Jurkat, Clone E6-1 (cell line): ENCODE results near the gene RPL35.
"Not testable (repeated sequence)": the region's sequence is repeated elsewhere in the genome, so short reads cannot be mapped to it uniquely, and the experiment has no call there.

Experiments
- DNase-seq: peaks from one replicate; pipeline ENCODE4 v3.0.0-alpha.2; 2011; ENCODE audit warnings: low read depth, low spot score
- H3K4me3 ChIP-seq: 2 replicates; pipeline ENCODE4 v1.5.1; 2011; ENCODE audit warnings: mild to moderate bottlenecking, low read length, control low read depth, moderate library complexity

Gene RPL35

DNA sequence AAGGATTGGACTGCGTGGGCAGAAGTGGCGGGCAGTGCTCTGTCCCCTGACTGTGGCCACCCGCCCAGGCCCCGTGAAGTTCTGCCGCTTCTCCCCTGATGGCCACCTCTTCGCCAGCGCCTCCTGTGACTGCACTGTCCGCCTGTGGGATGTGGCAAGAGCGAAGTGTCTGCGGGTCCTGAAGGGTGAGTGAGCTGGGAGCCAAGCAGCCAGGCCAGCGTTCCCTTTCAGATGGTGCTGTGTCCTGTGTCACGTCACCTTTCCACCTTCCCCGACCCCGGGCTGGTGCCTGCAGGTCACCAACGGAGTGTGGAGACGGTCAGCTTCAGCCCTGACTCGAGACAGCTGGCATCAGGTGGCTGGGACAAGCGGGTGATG, 6.2 kb downstream of the RPL35 start:
- DNase-seq: no peak

DNA sequence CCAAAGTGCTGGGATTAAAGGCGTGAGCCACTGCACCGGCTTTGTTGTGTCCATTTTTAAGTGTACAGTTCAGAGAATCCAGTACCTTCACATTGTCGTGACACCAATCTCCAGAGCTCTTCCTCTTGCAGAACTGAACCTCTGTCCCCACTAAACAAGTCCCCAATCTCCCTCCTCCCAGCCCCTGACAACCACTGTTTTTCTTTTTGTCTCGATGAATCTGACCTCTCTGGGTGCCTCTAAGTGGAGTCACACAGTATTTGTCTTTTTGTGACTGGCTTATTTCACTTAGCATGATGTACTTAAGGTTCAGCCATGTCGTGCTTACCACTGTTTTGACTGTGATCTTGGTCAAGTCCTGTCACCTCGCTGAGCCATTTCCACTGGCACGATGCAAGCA, 6.9 kb downstream of the RPL35 start:
- no peak overlapping the region for H3K4me3 ChIP-seq
- DNase-seq: no peak

More for the DNA sequence above, 6.2 kb downstream of the RPL35 start:
- no peak overlapping the region for H3K4me3 ChIP-seq

DNA sequence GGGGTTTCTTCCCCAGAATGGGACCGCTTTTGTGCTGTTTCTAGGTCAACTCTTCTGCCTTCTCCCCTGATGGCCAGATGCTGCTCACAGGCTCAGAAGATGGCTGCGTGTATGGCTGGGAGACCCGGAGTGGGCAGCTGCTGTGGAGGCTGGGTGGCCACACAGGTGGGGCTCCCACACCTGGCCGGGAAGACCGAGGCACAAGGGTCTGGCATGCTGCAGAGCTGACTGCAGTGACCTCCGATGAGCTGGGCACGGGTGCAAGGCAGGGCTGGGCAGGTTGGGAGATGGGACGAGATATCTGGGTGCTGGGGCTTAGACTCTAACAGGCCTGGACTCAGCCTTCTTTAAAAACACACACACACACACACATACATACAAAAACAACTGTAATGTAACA, 7.6 kb downstream of the RPL35 start:
- DNase-seq: no peak
- H3K4me3 ChIP-seq: no peak overlapping the region

DNA sequence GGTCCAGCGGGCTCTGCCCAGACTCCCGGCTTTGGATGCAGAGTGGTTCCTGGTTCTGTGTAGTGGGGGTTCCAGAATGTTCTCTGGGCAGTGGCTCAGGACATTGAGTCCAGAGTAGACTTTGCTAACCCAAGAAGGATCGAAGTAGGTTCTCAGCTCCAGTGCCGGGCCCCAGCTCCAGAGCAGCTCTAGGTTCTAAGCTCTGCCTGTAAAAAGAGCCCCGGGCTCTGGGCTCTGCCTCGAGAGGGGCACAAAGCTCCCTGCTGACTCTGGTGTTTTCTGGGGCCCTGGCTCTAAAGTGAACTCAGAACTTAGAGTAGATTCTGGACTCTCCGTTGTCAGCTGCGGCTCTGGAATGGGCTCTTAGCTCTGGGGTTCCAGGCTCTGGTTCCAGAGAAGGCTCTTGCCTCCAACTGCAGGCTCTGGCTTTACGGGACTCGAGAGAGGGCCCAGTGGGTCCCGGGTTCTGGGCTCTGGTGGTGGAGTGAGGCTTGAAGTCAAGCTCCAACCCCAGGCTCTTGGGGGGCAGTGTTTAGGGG, 8.1 kb downstream of the RPL35 start:
- no peak overlapping the region for H3K4me3 ChIP-seq
- DNase-seq: no peak

DNA sequence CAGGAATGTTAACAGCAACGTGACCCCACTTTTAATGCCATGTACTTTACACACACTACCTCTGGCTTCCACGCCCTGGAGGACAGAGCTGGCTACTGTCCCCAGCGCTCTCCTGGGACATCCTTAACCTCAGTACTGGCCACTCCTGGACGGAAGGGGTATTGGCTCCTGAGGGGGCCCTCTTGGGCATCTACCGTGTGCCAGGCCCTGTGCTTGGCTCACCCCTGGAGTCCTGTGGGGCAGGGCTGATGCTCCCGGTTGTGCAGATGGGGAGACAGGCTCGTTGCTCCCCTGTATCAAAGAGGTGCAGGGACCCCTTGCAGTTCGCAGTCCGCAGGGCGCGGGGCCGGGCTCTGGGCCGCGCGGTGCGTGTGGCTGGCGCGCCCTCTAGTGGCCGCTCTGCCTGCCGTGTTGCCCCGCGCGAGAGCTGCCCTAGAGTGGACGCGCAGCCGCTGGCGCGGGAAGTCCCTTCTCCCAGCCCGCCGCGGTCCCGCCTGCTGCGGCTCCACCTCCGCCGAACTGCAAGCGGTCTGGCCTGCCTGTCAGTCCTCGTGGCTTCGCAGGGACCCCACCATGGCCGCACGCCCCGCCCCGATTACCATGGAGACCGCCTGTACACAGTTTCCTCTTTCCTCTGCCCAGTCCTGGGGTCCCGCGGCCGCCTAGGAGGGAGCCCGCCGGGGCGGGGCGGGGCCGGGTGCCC, 8.8 kb downstream of the RPL35 start, which contains the start of gene WDR38:
WDR38 (plus strand) TSS at position 632 of the 703 bp plus-strand sequence. CDS start 72 bp downstream, outside the sequence.
- H3K4me3 ChIP-seq: peak within 1 kb of the TSS; percentile 46
- DNase-seq: peak; percentile 27

DNA sequence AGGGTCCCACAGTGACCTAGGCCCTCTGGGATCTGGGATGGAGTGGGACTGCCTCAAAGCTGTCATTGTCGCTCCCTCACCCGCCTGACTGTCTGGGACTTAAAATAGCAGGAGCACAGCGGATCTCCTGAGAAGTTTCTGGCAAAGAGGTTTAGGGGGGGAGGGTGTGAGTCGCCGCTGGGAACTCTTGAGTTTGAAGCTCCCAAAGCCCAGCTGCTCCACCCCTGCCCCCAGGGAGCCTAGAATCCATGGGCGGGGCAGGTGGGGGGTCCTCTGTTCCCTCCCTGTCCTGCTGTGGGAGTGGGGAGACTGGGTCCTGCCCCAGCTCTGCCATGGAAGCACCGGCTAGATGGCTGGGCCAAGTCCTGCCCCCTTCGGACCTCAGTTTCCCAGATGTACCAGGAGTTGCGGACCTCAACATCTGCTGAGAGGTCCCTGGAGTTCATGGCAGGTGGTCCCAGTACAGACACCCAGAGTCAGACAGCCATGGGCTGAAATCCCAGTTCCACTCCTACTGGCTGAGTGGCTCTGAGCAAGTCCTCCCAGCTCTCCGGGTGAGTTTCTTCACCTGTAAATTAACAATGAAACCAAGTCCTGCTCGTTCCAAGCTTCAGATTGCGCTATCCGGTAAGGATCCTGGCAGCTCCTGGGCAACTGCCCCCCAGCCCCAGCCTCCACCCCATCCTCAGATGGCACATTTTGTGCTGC, 9.5 kb downstream of the RPL35 start:
- DNase-seq: no peak
- peak overlapping the region; percentile 46 for H3K4me3 ChIP-seq

DNA sequence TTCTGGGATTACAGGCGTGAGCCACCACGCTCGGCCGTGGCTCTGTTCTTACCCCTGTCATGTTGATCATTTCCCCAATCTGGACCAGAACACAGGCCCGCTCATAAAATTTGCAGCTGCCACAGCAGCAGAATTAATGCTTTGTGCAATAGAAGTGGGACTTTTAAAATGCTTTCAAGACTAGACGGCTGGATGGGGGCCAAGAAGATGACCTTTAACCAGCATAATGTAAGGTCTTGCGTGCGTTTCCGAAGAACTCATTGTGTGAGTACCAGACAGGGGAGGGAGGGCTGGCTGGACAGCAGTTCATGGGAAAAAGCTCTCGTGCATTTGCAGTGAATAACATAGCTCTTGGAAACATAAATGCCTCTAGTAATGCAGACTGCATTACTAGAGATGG, 12.0 kb downstream of the RPL35 start:
- H3K4me3 ChIP-seq: no peak overlapping the region
- DNase-seq: no peak

DNA sequence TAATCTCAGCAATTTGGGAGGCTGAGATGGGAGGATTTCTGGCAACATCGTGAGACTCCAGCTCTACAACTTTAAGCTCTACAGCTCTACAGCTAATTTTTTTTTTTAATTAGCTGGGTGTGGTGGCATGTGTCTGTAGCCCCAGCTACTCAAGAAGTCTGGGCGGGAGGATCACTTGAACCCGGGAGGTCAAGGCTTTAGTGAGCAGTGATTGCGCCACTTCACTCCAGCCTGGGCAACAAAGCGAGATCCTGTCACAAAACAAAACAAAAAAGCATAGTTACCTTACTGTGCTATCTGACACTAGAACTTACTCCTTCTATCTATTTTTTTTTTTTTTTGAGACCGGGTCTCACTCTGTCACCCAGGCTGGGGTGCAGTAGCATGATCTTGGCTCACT, 14.8 kb downstream of the RPL35 start:
- no peak for DNase-seq
- no peak overlapping the region for H3K4me3 ChIP-seq

DNA sequence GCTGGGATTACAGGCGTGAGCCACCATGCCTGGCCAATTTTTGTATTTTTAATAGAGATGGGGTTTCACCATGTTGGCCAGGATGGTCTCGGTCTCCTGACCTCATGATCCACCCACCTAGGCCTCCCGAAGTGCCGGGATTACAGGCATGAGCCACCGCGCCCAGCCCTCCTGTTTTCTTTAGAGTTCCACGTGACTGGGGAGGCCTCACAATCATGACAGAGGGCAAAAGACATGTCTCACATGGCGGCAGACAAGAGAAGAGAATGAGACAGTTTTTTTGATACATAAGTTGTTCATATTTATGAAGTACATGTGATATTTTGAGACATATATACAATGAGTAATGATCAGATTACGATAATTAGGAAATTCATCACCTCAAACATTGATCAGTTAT, 15.3 kb downstream of the RPL35 start:
- DNase-seq, H3K4me3 ChIP-seq: not testable (repeated sequence)

DNA sequence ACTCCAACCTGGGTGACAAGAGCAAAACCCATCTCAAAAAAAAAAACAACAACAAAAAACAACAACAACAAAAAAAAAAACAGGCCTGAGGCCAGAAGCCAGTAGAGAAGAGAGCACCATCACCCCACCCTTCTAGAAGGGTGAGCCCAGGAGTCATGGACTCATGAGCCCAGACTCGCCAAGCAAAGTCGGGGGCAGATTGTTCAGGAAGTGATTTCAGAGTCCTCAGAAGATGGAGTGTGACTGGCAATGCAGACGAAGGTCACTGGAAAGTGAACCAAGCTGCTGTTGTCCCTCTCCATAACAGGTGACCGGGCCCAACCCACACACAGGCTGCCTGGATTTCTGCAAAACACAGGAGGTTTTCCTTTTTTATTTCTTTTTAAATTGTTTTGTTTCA, 17.5 kb downstream of the RPL35 start:
- no peak for DNase-seq
- no peak overlapping the region for H3K4me3 ChIP-seq

DNA sequence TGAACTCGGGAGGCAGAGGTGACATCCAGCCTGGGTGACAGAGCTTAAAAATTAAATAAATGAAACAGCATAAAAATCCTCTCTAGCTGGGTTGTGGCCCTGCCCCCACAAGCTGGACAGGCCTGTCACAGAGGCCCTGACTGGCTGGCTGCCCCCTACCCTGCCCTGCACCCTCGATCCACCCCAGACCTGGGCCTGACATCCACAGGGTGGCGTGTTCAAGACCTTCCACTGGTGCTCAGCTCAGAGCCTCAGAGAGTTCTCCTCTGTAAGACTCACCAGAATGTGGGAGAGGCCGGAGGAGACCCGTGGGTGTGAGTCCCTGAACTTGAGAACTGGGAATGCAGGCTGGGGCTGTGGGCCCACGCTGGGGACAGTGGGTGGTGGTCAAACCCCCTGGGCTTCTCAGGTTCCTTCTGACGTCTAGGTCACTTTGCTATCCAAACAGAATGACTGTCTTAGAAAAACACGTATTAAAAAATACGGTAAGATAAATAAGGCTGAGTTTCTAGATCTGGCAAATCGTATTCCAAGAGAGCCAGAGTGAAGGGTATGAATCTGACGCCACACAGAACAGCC, 18.2 kb downstream of the RPL35 start:
- DNase-seq: no peak
- H3K4me3 ChIP-seq: no peak overlapping the region

DNA sequence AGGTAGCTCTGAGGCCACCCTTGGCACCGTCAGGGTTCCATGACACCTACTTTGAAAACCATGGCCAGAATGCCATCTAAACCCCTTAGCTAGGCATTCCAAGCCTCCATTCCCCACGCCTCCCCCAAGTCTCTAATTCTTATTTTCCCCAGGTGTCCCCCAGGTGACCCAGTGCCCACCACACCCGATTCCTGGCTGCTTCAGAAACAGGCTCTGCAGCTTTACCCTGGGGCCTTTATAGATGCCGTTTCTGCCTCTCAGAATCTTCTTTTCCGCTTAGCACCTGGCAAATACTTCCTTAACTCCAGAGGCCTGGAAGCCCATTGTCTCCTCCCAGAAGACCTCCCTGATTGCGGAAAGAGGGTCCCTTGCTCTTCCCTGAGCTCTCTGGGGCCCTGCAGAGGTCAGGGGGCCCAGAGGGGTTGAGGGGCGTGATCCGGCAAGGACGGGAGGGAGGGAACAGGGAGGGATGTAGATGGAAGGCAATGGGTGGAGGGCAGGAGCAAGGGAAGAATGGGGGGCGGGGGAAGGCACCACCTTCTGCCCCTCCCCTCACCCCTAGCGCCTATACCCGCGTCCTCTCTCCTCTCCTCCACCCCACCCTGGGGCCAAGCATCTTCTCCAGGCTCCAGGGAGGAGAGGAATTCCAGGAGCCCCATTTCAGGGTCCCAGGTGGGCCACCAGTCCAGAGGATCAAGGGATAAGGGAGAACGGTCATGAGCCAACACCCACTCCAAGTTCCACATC, 20.5 kb downstream of the RPL35 start:
- no peak overlapping the region for H3K4me3 ChIP-seq
- DNase-seq: no peak

DNA sequence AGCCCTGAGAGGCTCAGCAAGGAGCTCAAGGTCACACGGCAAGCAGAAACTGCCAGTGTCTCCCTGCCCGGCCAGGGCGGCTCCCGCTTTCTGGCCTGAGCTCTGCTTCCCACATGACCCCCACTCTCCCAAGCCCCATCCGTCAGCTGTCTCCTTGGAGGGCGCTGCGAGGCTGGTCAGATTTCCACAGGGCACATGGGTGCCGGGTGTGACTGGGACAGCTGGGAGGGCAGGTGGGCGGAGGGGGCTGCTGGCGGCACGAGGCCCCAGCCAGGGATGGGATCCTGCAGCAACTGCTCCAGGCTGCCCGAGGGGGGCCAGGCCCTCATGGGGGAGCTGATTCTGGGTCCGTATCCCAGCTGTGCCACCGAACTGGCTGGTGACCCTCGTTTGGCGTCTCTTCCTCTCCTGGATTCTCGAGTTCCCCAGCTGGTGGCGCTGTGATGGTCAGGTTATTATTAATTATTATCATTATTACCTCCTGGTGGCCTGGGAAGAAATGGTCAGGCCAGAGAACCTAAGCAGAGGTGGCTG, 21.4 kb downstream of the RPL35 start:
- no peak overlapping the region for H3K4me3 ChIP-seq
- DNase-seq: no peak

DNA sequence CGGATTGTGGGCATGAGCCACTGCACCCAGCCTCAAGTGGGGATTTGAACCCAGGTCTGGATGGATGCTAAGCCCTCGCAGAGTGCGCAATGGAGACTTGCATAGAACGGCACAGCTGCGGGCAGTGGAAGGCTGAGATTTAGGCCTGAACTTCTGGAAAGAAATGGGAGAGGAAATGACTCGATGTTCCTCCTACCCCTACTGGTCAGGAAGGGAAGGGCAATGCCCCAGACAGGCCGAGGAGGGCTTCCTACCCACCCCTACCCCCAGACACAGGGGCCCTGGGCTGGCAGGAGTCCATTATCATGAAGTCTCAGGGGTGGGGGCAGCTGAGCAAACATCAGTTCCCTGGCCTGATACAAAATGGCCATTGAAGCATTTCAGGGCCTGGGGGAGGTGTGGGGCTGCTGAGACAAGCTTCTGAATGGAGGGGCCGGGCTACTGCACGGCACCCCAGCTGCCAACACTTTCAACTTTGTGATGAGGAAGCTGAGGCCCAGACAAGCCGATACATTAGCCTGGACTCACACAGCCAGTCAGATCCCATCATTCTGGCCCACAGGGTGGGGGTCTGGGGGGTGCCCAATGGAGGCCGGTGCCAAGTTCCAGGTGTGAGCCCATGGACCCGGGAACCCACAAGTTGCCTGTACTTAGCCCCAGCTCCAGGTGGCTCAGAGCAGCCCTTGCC, 22.0 kb downstream of the RPL35 start:
- no peak overlapping the region for H3K4me3 ChIP-seq
- no peak for DNase-seq

DNA sequence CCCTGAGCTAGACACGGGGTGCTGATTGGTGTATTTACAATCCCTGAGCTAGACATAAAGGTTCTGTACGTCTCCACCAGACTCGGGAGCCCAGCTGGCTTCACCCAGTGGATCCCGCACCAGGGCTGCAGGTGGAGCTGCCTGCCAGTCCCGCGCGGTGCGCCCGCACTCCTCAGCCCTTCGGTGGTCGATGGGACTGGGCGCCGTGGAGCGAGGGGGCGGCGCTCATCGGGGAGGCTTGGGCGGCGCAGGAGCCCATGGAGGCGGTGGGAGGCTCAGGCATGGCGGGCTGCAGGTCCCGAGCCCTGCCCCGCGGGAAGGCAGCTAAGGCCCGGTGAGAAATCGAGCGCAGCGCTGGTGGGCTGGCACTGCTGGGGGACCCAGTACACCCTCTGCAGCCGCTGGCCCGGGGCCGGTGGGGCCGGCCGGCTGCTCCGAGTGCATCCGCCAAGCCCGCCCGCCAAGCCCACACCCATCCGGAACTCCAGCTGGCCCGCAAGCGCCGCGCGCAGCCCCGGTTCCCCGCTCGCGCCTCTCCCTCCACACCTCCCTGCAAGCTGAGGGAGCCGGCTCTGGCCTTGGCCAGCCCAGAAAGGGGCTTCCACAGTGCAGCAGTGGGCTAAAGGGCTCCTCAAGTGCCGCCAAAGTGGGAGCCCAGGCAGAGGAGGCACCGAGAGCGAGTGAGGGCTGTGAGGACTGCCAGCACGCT, 23.0 kb downstream of the RPL35 start:
- not testable (repeated sequence) for H3K4me3 ChIP-seq, DNase-seq

DNA sequence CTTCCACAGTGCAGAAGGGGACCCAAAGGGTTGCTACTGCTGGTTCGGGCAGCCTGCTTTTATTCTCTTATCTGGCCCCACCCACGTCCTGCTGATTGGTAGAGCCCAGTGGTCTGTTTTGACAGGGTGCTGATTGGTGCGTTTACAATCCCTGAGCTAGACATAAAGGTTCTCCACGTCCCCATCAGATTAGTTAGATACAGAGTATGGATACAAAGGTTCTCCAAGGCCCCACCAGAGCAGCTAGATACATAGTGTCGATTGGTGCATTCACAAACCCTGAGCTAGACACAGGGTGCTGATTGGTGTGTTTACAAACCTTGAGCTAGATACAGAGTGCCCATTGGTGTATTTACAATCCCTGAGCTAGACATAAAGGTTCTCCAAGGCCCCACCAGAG, 23.6 kb downstream of the RPL35 start:
- DNase-seq, H3K4me3 ChIP-seq: not testable (repeated sequence)

DNA sequence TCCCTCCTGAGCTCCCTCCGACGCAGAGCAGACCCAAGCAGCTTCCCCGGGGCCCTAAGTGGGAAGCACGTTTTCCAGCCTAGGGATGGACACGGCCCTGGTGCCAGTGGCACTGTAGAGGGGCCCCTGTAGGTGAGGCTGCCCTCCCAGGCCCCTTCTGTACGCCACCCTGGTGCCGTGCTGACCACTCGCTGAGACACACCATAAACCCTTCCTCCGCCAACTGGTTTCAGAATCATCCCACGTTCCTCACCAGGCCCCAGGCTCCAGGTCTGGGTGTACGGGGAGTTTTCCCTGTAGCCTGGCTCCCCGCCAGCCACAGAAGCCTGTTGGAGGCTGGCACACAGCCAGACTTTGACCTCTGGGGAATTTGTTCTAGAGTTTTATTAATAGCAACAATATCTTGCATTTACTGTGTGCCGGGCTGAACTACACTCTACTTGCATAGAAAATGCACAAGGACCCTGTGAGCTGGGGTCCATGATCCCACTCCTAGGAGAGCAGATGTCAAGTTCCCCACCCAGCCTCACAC, 26.7 kb downstream of the RPL35 start:
- no peak for DNase-seq
- no peak overlapping the region for H3K4me3 ChIP-seq

DNA sequence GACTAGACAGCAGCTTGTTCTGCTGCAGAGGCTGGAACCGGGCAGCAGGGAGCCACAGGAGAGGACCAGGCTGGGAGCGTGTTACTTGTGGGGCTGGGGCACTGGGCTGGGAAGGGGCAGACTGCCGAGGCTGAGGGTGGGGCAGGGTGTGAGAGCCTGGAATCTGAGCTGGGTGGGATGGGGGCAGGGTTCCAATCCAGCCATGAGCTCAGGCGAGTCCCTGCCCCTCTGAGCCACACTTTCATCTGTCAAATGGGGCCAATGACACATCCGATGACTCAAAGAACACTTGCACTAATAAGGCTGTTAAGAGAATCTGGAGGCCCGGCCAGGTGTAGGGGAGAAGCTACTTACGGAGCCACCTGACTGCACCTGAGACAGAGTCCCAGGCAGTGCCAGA, 27.2 kb downstream of the RPL35 start:
- DNase-seq: no peak
- H3K4me3 ChIP-seq: no peak overlapping the region
